Gastroesophageal sphincter (tissue), 3 donors: Measurements from ENCODE around the gene NIPAL4.

Experiments
- EP300 ChIP-seq: sonication (generic); formaldehyde crosslinking; IDR thresholded peaks from one replicate; pipeline ENCODE4 v1.6.1; 2017; ENCODE audit warnings: antibody characterized with exemption, mild to moderate bottlenecking
- POLR2A ChIP-seq, 2 donors: fragments of 450-650 bp; IDR thresholded peaks; one replicate each; pipeline ENCODE4 v1.6.1; 2017; ENCODE audit warnings: antibody characterized with exemption in 2 of 2, mild to moderate bottlenecking in 2 of 2, moderate library complexity in 1 of 2
- TF ChIP-seq, protein P1 (sequence below), 4 experiments: fragments of 200-600 bp in 2 of 4; fragments of 450-650 bp in 2 of 4; sonication (generic) in 1 of 4; IDR thresholded peaks; one replicate each; pipeline ENCODE4 v1.5.1; 2017 to 2019; ENCODE audit warnings: antibody characterized with exemption in 4 of 4, mild to moderate bottlenecking in 2 of 4, moderate library complexity in 2 of 4

- TF ChIP-seq, protein P1, sequence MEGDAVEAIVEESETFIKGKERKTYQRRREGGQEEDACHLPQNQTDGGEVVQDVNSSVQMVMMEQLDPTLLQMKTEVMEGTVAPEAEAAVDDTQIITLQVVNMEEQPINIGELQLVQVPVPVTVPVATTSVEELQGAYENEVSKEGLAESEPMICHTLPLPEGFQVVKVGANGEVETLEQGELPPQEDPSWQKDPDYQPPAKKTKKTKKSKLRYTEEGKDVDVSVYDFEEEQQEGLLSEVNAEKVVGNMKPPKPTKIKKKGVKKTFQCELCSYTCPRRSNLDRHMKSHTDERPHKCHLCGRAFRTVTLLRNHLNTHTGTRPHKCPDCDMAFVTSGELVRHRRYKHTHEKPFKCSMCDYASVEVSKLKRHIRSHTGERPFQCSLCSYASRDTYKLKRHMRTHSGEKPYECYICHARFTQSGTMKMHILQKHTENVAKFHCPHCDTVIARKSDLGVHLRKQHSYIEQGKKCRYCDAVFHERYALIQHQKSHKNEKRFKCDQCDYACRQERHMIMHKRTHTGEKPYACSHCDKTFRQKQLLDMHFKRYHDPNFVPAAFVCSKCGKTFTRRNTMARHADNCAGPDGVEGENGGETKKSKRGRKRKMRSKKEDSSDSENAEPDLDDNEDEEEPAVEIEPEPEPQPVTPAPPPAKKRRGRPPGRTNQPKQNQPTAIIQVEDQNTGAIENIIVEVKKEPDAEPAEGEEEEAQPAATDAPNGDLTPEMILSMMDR (IDR thresholded peaks at IDR 0.05), result no peak
- no peak for TF ChIP-seq POLR2A (IDR thresholded peaks at IDR 0.05)
- no peak for TF ChIP-seq EP300
These were observed 36.9 kb downstream of the NIPAL4 start for GRCh38 chr5:157496864-157497263.
